Measurements from ENCODE around the gene PIK3R5.

Gene PIK3R5

DNA sequence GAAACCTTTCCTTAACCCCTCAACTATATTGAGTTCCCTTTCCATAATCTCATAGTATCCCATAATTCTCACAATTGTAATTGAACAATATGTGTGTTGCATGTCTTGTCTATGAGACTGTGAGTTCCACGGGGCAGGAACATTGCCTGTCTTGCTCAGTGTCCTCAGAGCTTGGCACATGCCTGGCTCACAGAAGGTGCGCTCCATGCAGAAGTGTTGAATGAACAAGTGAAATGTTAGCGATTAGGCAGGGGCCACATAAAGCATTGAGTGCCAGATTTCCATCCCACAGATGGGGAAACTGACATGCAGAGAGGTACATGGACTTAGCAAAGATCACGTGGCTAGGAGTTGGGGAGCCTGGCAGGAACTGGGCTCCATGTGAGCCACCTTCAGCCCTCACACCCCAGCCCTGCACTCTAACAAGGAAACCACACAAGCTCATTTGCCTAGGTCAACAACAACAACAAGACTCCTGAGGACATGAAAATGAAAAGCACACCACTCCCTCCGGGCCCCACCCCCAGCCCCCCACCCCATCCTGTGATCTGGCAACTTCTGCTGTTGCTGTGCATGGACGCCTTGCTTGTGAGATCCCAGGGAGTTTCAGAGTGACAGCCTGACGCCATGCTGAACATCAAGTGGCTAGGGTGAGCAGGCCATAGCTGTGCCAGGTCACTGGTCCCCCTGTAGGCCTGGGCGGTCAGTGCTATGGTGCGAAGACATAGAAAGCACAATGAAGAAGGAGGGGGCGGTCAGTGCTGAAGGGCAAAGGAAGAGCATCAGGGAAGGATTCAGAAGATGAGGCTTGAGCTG, 5.0 kb downstream of the PIK3R5 start:
- H3K36me3 ChIP-seq (ENCODE audit: low read length): no peaks in the 10 kb centered on the region
- no peak overlapping the region for H3K4me3 ChIP-seq (ENCODE audit: insufficient read depth, low read length, poor library complexity, severe bottlenecking)
- no peaks in the 10 kb centered on the region for H3K9me2 ChIP-seq (replicated peaks; ENCODE audit: insufficient read depth, low read length)
- no peaks in the 10 kb centered on the region for H3K79me2 ChIP-seq (ENCODE audit: insufficient read depth, low read length)
- H4K20me1 ChIP-seq (ENCODE audit: low read depth, low read length): no peaks in the 10 kb centered on the region
- no peaks in the 10 kb centered on the region for H3F3A ChIP-seq (ENCODE audit: insufficient read depth)
- no peak overlapping the region for H2AFZ ChIP-seq (ENCODE audit: low read depth, low read length, severe bottlenecking)
- H3K9ac ChIP-seq (ENCODE audit: low read length): no peak overlapping the region
- H3K9me3 ChIP-seq (ENCODE audit: insufficient read depth, low read length): no peaks in the 10 kb centered on the region
- H3K27ac ChIP-seq (ENCODE audit: low read depth, low read length): no peak overlapping the region
- no peak overlapping the region for H3K4me2 ChIP-seq (ENCODE audit: low read depth, low read length, poor library complexity, severe bottlenecking)
- no peaks in the 10 kb centered on the region for H3K27me3 ChIP-seq (ENCODE audit: low read length)
- TF ChIP-seq, protein P1, sequence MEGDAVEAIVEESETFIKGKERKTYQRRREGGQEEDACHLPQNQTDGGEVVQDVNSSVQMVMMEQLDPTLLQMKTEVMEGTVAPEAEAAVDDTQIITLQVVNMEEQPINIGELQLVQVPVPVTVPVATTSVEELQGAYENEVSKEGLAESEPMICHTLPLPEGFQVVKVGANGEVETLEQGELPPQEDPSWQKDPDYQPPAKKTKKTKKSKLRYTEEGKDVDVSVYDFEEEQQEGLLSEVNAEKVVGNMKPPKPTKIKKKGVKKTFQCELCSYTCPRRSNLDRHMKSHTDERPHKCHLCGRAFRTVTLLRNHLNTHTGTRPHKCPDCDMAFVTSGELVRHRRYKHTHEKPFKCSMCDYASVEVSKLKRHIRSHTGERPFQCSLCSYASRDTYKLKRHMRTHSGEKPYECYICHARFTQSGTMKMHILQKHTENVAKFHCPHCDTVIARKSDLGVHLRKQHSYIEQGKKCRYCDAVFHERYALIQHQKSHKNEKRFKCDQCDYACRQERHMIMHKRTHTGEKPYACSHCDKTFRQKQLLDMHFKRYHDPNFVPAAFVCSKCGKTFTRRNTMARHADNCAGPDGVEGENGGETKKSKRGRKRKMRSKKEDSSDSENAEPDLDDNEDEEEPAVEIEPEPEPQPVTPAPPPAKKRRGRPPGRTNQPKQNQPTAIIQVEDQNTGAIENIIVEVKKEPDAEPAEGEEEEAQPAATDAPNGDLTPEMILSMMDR (IDR thresholded peaks at IDR 0.05; ENCODE audit: insufficient read depth, low read length, poor library complexity, severe bottlenecking): no peak
- TF ChIP-seq EZH2phosphoT487 (conservative IDR thresholded peaks at IDR 0.05; ENCODE audit: low read length): no peak

DNA sequence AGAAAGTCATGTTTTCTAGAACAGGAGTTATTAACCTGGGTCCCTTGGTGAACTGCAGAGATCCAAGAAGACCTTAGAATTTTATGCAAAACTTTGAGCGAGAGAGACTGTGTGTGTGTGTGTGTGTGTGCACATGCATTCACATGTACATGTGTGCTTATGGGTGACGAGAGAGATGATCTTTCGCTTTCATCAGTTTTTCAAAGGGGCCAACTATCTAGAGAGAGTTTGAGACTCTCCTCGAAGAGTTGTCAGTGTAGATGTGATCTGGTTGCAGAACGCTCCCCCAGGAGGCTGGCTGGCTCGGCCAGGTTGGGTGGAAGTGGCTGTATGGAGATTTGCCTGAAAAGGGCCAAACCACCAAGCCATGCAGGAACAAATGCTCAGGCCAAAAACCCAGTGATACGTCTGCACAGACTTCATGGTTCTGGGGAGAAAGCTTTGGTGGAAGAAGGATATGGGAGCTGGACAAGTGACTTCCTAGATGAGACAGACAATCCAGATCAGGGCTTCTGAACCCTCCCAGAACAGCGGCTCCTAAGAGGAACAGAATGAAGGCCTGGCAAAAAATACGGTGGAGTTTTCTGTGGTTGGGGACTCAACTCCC, 6.1 kb downstream of the PIK3R5 start:
- Histone ChIP-seq H4K20me1 (ENCODE audit: low read depth, low read length) (no peaks in the 10 kb centered on the region), H3K4me3 (ENCODE audit: insufficient read depth, low read length, poor library complexity, severe bottlenecking) (no peak overlapping the region), H3K9ac (ENCODE audit: low read length) (no peak overlapping the region), H3K27me3 (ENCODE audit: low read length) (no peaks in the 10 kb centered on the region), H3K9me3 (ENCODE audit: insufficient read depth, low read length) (no peaks in the 10 kb centered on the region), H3K9me2 (replicated peaks; ENCODE audit: insufficient read depth, low read length) (no peaks in the 10 kb centered on the region), H3F3A (ENCODE audit: insufficient read depth) (no peaks in the 10 kb centered on the region), H2AFZ (ENCODE audit: low read depth, low read length, severe bottlenecking) (no peak overlapping the region), H3K27ac (ENCODE audit: low read depth, low read length) (no peak overlapping the region), H3K4me2 (ENCODE audit: low read depth, low read length, poor library complexity, severe bottlenecking) (no peak overlapping the region), H3K79me2 (ENCODE audit: insufficient read depth, low read length) (no peaks in the 10 kb centered on the region), H3K36me3 (ENCODE audit: low read length) (no peaks in the 10 kb centered on the region)
- no peak for TF ChIP-seq EZH2phosphoT487 (conservative IDR thresholded peaks at IDR 0.05; ENCODE audit: low read length)
- TF ChIP-seq, protein P1 (IDR thresholded peaks at IDR 0.05; ENCODE audit: insufficient read depth, low read length, poor library complexity, severe bottlenecking): no peak

DNA sequence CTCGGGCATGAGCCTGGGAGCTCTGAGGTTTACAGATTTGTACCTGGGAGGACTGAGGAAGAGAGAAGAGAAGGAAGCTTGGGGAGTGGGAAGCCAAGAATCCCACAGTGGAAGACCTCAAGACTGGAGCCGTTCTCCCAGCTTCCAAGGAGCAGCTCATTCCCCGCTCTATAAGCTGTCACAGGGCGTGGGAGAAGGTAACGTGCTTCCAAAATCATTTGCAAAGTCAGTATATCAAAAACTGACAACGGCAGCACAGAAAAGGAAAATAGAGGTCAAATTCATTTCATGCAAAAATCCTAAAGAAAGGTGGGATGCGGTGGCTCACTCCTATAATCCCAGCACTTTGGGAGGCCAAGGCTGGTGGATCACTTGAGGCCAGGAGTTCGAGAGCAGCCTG, 7.8 kb downstream of the PIK3R5 start:
- no peak overlapping the region for H2AFZ ChIP-seq (ENCODE audit: low read depth, low read length, severe bottlenecking)
- no peak overlapping the region for H3K4me3 ChIP-seq (ENCODE audit: insufficient read depth, low read length, poor library complexity, severe bottlenecking)
- no peaks in the 10 kb centered on the region for H3K79me2 ChIP-seq (ENCODE audit: insufficient read depth, low read length)
- TF ChIP-seq, protein P1 (IDR thresholded peaks at IDR 0.05; ENCODE audit: insufficient read depth, low read length, poor library complexity, severe bottlenecking): no peak
- TF ChIP-seq EZH2phosphoT487 (conservative IDR thresholded peaks at IDR 0.05; ENCODE audit: low read length): no peak
- H3K9ac ChIP-seq (ENCODE audit: low read length): no peak overlapping the region
- no peaks in the 10 kb centered on the region; the same call in 1 of the 2 replicates for H3K27me3 ChIP-seq (ENCODE audit: low read length)
- H4K20me1 ChIP-seq (ENCODE audit: low read depth, low read length): no peaks in the 10 kb centered on the region
- H3F3A ChIP-seq (ENCODE audit: insufficient read depth): no peaks in the 10 kb centered on the region
- no peak overlapping the region for H3K4me2 ChIP-seq (ENCODE audit: low read depth, low read length, poor library complexity, severe bottlenecking)
- no peaks in the 10 kb centered on the region for H3K9me3 ChIP-seq (ENCODE audit: insufficient read depth, low read length)
- H3K36me3 ChIP-seq (ENCODE audit: low read length): no peaks in the 10 kb centered on the region
- no peak overlapping the region for H3K27ac ChIP-seq (ENCODE audit: low read depth, low read length)
- H3K9me2 ChIP-seq (replicated peaks; ENCODE audit: insufficient read depth, low read length): no peaks in the 10 kb centered on the region

Data from SU-DHL-6 (cell line).